ENCODE data around the gene RPS6KA2.

Gene RPS6KA2

DNA sequence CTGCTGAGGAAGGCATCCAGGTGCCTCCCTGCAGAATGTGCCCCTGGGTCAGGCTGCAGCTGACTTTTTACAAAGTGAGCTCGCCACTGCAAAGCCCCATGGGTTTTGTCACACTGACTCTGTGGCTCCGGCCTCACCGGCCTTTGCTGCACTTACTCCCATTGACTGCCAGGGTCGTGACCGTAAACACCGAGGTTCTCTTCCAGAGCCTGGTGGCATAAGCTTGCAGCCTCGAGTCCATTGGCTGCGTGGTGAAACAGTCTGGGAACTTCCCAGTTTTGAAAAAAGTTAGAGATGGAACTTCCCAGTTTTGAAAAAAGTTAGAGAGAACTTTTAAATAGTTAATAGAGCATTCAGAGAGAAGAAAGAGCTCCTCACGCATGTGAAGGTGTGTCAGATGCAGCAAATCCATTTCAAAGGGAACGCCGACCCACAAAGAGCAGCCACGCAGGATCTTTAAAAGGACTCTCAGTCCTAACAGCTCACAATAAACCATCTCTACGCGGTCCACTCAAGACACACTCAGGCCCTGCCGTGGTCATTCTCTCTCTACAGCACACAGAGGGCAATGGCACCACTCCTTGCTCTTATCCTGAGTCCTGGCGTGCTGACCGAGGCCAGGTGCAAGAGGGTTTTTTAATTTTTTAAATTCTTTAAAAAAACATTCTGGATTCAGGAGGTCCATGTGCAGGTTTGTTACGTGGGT is 53.4 kb downstream of the RPS6KA2 start:
- H3K4me1 ChIP-seq (ENCODE audit: control insufficient read depth, insufficient read depth, low read length): peaks cover 23% of the 10 kb centered on the region
- no peaks in the 10 kb centered on the region for H3K27me3 ChIP-seq (ENCODE audit: control insufficient read depth, insufficient read depth, low read length, poor library complexity, severe bottlenecking)
- no peaks in the 10 kb centered on the region for H3K36me3 ChIP-seq (ENCODE audit: control insufficient read depth, insufficient read depth, low read length)
- H3K27ac ChIP-seq (ENCODE audit: insufficient read depth, low read depth, low read length, poor library complexity, severe bottlenecking): no peak overlapping the region
- H3K4me3 ChIP-seq (ENCODE audit: insufficient read depth, low read depth, low read length): no peak overlapping the region
- WGBS, 2 experiments: 80 to 86% methylated on average over 18 of the region's 18 CpGs
- no peaks in the 10 kb centered on the region for H3K9me3 ChIP-seq (ENCODE audit: control insufficient read depth, low read length)

DNA sequence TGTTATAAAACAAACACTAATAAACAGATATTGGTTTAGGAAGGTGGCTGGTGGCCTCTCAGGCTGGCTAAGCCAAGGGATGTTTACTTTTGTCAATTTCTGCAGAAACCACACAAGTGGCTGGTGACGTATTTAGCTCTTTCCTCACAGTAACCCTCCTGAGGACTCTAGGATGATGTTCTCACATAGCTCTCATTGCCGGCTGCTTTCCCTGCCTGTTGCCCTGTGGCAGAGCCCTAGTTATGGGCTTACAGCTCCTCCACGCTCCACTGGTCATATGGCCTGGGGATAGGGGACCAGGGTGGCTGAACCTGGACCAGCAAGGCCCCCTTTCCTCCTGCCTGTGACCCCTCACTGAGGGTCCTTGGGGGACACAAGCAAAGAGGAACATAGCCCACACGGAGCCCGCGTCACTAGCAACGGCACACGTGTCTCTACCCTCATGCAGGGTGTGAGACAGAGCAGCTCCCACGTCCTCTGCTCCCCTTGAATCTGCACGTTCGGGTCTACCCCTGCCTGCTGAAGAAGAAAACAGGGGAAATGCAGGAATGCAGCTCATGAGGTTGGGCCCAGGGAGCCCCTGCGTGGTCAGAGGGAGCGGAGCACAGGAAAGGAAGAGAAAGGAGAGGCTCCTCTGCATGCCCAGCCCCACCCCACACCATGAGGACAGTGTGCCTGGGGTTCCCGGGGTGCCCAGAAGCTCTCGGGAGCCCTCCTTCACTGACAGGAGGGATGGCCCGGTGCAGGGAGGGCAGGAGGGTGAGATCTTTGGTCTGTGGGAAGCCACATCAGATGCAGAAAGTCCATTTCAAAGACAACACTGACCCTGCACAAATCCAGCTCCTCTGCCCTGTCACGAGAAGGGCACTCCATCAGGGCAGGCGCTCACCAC is 54.4 kb downstream of the RPS6KA2 start:
- H3K27me3 ChIP-seq (ENCODE audit: control insufficient read depth, insufficient read depth, low read length, poor library complexity, severe bottlenecking): no peaks in the 10 kb centered on the region
- peaks cover 23% of the 10 kb centered on the region for H3K4me1 ChIP-seq (ENCODE audit: control insufficient read depth, insufficient read depth, low read length)
- no peak overlapping the region for H3K27ac ChIP-seq (ENCODE audit: insufficient read depth, low read depth, low read length, poor library complexity, severe bottlenecking)
- H3K4me3 ChIP-seq (ENCODE audit: insufficient read depth, low read depth, low read length): no peak overlapping the region
- H3K9me3 ChIP-seq (ENCODE audit: control insufficient read depth, low read length): no peaks in the 10 kb centered on the region
- no peaks in the 10 kb centered on the region for H3K36me3 ChIP-seq (ENCODE audit: control insufficient read depth, insufficient read depth, low read length)
- 59% methylated on average over 18 of the region's 18 CpGs for WGBS, 2 experiments

DNA sequence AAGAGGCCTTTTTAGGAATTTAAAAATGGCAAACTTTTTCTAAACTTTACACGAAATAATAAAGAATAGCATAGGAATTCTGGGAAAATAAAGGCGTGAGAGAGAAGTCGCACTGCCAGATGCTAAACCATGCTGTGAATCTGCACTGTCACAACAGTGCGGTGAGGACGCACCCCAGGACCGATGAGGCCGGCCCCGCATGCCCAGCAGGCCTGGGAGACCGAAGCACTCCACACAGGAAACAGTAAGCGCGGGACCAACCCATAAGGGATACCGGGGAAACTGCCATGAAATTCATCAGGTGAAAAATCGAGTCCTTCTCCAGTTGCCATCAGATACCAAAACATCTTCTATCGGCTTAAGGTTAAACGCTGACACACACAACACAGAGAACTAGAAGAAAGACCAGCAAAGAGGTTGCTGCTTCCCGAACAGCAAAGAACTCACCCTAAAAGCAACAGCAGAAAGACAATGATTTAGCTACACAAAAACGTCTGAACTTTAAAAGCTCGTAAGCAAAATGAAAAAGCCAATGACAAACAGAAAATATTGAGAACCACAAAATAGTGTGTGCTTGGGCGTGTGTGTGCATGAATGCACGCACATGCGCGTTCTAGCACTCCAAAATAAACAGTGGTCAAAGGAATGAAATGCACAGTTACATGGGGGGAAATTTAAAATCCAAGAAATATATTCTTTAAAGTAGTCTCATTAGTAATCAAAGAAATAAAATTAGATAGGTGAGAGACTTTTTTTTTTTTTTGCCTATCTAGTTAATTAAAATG is 55.9 kb downstream of the RPS6KA2 start:
- Histone ChIP-seq H3K36me3 (ENCODE audit: control insufficient read depth, insufficient read depth, low read length) (no peaks in the 10 kb centered on the region), H3K4me1 (ENCODE audit: control insufficient read depth, insufficient read depth, low read length) (peaks cover 23% of the 10 kb centered on the region), H3K9me3 (ENCODE audit: control insufficient read depth, low read length) (no peaks in the 10 kb centered on the region), H3K4me3 (ENCODE audit: insufficient read depth, low read depth, low read length) (no peak overlapping the region), H3K27ac (ENCODE audit: insufficient read depth, low read depth, low read length, poor library complexity, severe bottlenecking) (no peak overlapping the region), H3K27me3 (ENCODE audit: control insufficient read depth, insufficient read depth, low read length, poor library complexity, severe bottlenecking) (no peaks in the 10 kb centered on the region)
- 85 to 86% methylated on average over 22 of the region's 22 CpGs for WGBS, 2 experiments

GRCh38 chr6:166569206-166569605 is 57.8 kb downstream of the RPS6KA2 start:
- H3K9me3 ChIP-seq (ENCODE audit: control insufficient read depth, low read length): no peaks in the 10 kb centered on the region
- no peaks in the 10 kb centered on the region for H3K27me3 ChIP-seq (ENCODE audit: control insufficient read depth, insufficient read depth, low read length, poor library complexity, severe bottlenecking)
- WGBS, 2 experiments: 89 to 91% methylated on average over 13 of the region's 13 CpGs

GRCh38 chr6:166567813-166568212 is 59.2 kb downstream of the RPS6KA2 start:
- no peaks in the 10 kb centered on the region for H3K27me3 ChIP-seq (ENCODE audit: control insufficient read depth, insufficient read depth, low read length, poor library complexity, severe bottlenecking)
- H3K4me1 ChIP-seq (ENCODE audit: control insufficient read depth, insufficient read depth, low read length): peaks cover 13% of the 10 kb centered on the region
- H3K4me3 ChIP-seq (ENCODE audit: insufficient read depth, low read depth, low read length): no peak overlapping the region
- H3K36me3 ChIP-seq (ENCODE audit: control insufficient read depth, insufficient read depth, low read length): no peaks in the 10 kb centered on the region
- H3K9me3 ChIP-seq (ENCODE audit: control insufficient read depth, low read length): no peaks in the 10 kb centered on the region
- WGBS, 2 experiments: 91 to 92% methylated on average over 8 of the region's 8 CpGs
- H3K27ac ChIP-seq (ENCODE audit: insufficient read depth, low read depth, low read length, poor library complexity, severe bottlenecking): no peak overlapping the region

More at GRCh38 chr6:166569206-166569605, 57.8 kb downstream of the RPS6KA2 start:
- Histone ChIP-seq H3K36me3 (ENCODE audit: control insufficient read depth, insufficient read depth, low read length) (no peaks in the 10 kb centered on the region), H3K27ac (ENCODE audit: insufficient read depth, low read depth, low read length, poor library complexity, severe bottlenecking) (no peak overlapping the region), H3K4me3 (ENCODE audit: insufficient read depth, low read depth, low read length) (no peak overlapping the region), H3K4me1 (ENCODE audit: control insufficient read depth, insufficient read depth, low read length) (peaks cover 23% of the 10 kb centered on the region)

- Histone ChIP-seq H3K4me3 (ENCODE audit: insufficient read depth, low read depth, low read length) (no peak overlapping the region), H3K36me3 (ENCODE audit: control insufficient read depth, insufficient read depth, low read length) (no peaks in the 10 kb centered on the region), H3K27ac (ENCODE audit: insufficient read depth, low read depth, low read length, poor library complexity, severe bottlenecking) (no peak overlapping the region), H3K4me1 (ENCODE audit: control insufficient read depth, insufficient read depth, low read length) (peaks cover 6% of the 10 kb centered on the region), H3K27me3 (ENCODE audit: control insufficient read depth, insufficient read depth, low read length, poor library complexity, severe bottlenecking) (no peaks in the 10 kb centered on the region), H3K9me3 (ENCODE audit: control insufficient read depth, low read length) (no peaks in the 10 kb centered on the region)
- 94% methylated on average over 8 of the region's 8 CpGs for WGBS, 2 experiments
These were observed 59.9 kb downstream of the RPS6KA2 start for GRCh38 chr6:166567107-166567506.

DNA sequence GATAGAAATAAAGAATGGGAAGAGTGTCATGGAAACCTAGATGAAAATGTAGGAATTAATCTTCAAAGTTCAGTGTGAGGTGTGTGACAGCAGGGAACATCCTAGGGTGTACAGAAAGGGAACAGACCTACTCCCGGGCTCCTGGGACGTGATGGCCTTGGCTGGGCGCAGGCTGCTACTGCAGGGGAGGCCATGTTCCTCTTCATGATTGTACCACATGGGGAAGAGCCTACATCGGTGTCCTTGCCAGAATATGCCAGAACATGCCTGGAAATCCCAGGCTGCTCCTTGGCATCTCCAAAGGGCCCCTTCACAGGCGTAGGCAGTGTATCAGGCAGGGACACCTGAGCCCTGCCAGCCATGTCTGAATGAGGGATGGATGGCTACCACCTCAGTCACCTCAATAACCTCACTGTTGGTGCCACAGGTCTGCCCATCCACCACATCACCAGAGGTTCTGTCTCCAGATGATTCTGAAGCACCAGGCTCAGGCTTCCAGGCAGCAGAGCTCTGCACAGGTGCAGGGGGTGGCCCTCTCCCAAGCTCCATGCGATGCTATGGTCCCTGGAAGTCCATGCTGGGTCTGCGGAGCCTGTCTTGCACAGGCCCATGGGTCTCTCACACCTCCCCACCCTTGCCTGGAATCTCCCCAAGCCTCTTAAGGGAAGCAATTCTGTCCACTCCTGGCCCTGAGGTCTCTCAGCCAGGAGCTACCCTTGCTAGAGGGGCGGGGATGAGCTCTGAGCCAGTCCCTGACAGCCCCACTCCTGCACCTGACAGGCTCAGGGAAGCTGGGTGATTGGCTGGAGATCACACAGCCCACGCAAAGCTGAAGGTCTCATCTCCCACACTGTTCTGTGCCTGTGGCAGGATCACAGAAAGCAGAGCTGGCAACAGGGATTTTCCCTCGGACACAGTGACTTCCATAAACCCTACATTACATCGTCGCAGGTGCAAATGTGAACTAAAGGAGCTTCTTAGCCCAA is 60.7 kb downstream of the RPS6KA2 start:
- 95 to 97% methylated on average over 12 of the region's 12 CpGs for WGBS, 2 experiments
- no peak overlapping the region for H3K4me3 ChIP-seq (ENCODE audit: insufficient read depth, low read depth, low read length)
- H3K36me3 ChIP-seq (ENCODE audit: control insufficient read depth, insufficient read depth, low read length): no peaks in the 10 kb centered on the region
- no peak overlapping the region for H3K27ac ChIP-seq (ENCODE audit: insufficient read depth, low read depth, low read length, poor library complexity, severe bottlenecking)
- no peaks in the 10 kb centered on the region for H3K9me3 ChIP-seq (ENCODE audit: control insufficient read depth, low read length)
- H3K27me3 ChIP-seq (ENCODE audit: control insufficient read depth, insufficient read depth, low read length, poor library complexity, severe bottlenecking): no peaks in the 10 kb centered on the region
- H3K4me1 ChIP-seq (ENCODE audit: control insufficient read depth, insufficient read depth, low read length): peaks cover 6% of the 10 kb centered on the region

DNA sequence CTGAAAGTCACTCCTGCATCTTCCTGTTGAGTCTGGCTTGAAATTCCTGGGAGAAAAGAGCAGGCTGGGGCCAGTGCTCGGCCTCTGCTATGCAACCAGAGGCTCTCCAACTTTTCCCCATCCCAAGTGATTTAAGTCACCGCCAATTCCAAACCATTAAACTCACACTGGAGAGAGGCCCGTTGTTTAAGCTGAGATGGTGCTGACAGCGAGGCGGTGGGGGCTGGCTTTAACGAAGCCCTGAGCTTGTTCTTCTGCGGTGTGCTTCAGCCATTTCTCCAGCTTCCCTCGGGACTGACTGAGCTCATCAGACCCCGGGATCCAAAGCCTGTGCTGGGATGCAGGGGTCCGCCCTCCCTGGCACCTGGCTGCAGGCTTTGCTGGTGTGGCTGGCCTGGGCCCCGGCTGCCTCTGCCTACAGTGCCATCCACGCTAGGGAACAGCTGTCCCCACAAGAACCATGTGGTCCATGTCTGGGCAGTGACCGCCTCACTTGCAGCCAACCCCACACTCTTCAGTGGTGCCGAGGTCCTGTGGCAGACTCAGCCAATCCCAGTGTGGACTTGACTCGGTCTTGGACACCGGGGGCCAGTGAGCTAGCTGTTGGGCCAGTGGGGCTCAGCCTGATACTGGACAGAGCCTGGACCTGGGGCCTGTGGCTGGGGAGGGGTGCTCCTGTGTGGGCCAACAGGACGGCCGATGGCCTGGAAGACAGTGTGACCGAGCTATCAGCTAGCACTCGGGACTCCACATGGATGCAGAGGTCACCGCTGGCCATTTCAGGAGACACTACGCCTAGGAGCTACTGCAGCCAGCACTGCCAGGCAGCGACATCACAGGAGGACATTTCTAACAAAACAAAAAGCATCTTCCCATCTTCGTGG is 61.7 kb downstream of the RPS6KA2 start:
- no peaks in the 10 kb centered on the region for H3K36me3 ChIP-seq (ENCODE audit: control insufficient read depth, insufficient read depth, low read length)
- H3K27me3 ChIP-seq (ENCODE audit: control insufficient read depth, insufficient read depth, low read length, poor library complexity, severe bottlenecking): no peaks in the 10 kb centered on the region
- no peak overlapping the region for H3K4me3 ChIP-seq (ENCODE audit: insufficient read depth, low read depth, low read length)
- no peak overlapping the region for H3K27ac ChIP-seq (ENCODE audit: insufficient read depth, low read depth, low read length, poor library complexity, severe bottlenecking)
- no peaks in the 10 kb centered on the region for H3K4me1 ChIP-seq (ENCODE audit: control insufficient read depth, insufficient read depth, low read length)
- H3K9me3 ChIP-seq (ENCODE audit: control insufficient read depth, low read length): no peaks in the 10 kb centered on the region
- WGBS, 2 experiments: 86 to 87% methylated on average over 24 of the region's 24 CpGs

GRCh38 chr6:166563805-166564204 is 63.2 kb downstream of the RPS6KA2 start:
- H3K9me3 ChIP-seq (ENCODE audit: control insufficient read depth, low read length): no peaks in the 10 kb centered on the region
- H3K27me3 ChIP-seq (ENCODE audit: control insufficient read depth, insufficient read depth, low read length, poor library complexity, severe bottlenecking): no peaks in the 10 kb centered on the region
- no peak overlapping the region for H3K27ac ChIP-seq (ENCODE audit: insufficient read depth, low read depth, low read length, poor library complexity, severe bottlenecking)
- H3K4me1 ChIP-seq (ENCODE audit: control insufficient read depth, insufficient read depth, low read length): no peaks in the 10 kb centered on the region
- no peak overlapping the region for H3K4me3 ChIP-seq (ENCODE audit: insufficient read depth, low read depth, low read length)
- no peaks in the 10 kb centered on the region for H3K36me3 ChIP-seq (ENCODE audit: control insufficient read depth, insufficient read depth, low read length)
- WGBS, 2 experiments: 92 to 95% methylated on average over 9 of the region's 9 CpGs
